LNCaP clone FGC (cell line): ENCODE results near the gene HTR2A.

Experiments
- DNase-seq: peaks from one replicate; pipeline ENCODE4 v3.0.0-alpha.2; 2011; ENCODE audit warnings: low read depth
- H3K4me3 ChIP-seq: 2 replicates; pipeline ENCODE4 v1.5.1; 2011; ENCODE audit warnings: mild to moderate bottlenecking, low read depth, low read length, control low read depth
- TF ChIP-seq, protein P1 (sequence below): IDR thresholded peaks from 2 replicates; pipeline ENCODE4 v1.5.1; 2012; ENCODE audit warnings: mild to moderate bottlenecking; ENCODE audit not compliant: control insufficient read depth, insufficient read depth; ENCODE audit errors: extremely low read depth

Gene HTR2A

DNA sequence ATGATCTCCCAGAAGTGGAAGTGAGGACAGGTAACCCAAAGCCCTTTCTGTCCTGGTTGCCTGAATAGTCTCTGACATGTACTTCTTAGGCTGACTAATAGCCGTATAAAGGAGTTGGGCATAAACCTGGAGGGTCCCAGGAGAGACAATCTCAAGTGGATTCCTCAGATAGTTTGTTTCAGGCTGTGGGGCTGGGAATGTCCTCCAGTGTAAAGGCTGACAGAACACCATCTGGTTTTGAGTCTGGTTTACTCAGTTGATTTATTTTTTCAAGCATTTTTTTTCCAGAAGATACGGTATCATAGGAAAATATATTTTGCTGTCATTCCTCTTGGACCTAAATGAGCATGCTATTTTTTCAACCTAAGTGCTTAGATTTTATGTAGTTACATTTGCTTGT is 15.2 kb downstream of the HTR2A start:
- TF ChIP-seq, protein P1, sequence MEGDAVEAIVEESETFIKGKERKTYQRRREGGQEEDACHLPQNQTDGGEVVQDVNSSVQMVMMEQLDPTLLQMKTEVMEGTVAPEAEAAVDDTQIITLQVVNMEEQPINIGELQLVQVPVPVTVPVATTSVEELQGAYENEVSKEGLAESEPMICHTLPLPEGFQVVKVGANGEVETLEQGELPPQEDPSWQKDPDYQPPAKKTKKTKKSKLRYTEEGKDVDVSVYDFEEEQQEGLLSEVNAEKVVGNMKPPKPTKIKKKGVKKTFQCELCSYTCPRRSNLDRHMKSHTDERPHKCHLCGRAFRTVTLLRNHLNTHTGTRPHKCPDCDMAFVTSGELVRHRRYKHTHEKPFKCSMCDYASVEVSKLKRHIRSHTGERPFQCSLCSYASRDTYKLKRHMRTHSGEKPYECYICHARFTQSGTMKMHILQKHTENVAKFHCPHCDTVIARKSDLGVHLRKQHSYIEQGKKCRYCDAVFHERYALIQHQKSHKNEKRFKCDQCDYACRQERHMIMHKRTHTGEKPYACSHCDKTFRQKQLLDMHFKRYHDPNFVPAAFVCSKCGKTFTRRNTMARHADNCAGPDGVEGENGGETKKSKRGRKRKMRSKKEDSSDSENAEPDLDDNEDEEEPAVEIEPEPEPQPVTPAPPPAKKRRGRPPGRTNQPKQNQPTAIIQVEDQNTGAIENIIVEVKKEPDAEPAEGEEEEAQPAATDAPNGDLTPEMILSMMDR: no peak
- no peak overlapping the region for H3K4me3 ChIP-seq
- no peak for DNase-seq

DNA sequence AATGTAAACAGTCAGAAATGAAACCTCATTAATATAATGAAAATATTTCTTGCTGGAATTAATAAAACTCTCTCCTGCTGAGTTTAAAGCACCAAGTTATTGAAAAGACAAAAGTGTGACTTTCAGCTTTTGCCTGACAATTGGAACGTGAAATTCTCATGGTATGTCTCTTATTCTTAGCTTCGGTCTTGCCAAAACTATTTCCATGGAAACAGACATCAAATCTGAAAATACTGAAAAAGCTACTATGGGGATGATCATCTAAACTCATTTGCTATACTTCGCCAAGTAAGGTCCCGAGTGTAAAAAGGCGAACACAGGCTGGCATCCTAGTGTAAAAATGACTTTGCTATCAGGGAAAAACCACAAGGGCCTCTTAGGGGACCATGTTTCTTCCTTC is 22.8 kb downstream of the HTR2A start:
- TF ChIP-seq, protein P1: no peak
- DNase-seq: no peak
- no peak overlapping the region for H3K4me3 ChIP-seq

DNA sequence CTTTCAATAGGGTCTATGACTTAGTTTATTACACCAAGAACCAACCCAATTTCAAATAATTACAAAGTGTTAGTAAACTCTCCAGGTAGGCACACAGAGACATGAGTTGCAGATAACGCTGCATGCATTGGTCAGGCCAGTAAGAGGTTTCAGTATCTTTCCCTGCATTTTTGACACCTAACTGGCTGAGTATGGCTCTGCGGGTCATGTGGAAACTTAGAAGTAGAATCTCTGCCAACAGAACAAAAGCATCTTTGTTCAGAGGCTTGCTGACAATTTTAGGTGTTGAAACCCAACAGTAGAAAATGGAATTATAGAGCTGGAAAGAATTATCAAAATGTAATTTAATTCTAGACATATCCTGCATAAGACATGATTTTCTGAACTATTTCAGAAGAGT is 25.3 kb downstream of the HTR2A start:
- no peak overlapping the region for H3K4me3 ChIP-seq
- no peak for DNase-seq
- TF ChIP-seq, protein P1: no peak

DNA sequence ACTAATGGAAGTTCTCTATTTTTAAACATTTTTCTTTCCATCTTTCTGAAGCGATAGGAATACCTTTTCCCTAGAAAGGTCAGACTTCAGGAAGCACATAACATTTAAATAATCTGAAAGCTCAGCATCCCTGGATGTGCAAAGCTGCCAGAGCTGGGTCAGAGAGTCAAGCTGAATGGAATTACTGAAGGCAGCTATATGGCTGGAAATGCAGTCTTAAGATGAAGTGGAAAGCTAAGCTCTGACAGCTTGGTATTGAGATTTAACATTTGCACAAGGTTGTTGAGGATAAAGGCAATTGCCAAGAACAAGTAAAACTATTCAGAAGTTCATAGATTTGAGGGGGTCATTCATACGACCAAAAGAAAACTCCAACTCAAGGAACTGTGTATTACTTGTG is 28.8 kb downstream of the HTR2A start:
- TF ChIP-seq, protein P1: no peak
- H3K4me3 ChIP-seq: no peak overlapping the region
- no peak for DNase-seq

DNA sequence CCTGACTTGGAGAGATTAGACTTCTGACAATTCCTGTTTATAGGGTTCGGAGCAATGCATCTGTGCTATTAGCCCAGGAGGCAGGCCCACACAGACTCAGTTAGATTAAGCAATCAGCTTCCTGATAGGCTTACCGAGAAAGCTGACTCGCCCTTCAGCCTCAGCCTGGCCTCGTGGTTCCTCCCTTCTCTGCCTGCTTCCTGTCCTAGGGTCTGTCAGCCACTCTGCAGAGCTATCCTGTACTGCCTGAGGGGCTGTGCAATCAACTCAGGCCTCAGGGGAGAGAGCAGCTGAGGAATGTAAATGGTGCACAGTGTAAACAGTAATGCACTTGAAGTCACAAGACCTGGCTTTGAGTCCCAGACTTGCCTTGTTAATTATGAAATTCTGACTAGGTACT is 30.7 kb downstream of the HTR2A start:
- no peak overlapping the region for H3K4me3 ChIP-seq
- TF ChIP-seq, protein P1: no peak
- no peak for DNase-seq

DNA sequence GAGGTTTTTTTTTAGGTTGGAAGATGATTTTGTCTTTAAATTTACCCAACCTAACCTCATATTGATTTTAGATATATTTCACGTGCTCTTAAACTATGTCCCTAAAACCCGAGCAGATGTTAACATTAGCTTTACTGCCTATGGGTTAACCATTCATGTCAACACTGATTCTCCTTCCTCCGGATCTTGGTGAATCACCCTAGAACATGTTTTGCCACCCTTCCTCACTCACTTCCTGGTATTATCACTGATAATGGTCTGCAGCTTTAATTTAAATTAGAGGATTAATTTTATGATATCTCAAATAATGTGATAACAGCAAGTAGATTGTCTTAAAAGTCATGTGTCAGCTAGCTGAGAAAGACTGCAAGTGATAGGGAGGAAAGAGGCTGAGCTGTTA is 31.9 kb downstream of the HTR2A start:
- no peak overlapping the region for H3K4me3 ChIP-seq
- TF ChIP-seq, protein P1: no peak
- no peak for DNase-seq

DNA sequence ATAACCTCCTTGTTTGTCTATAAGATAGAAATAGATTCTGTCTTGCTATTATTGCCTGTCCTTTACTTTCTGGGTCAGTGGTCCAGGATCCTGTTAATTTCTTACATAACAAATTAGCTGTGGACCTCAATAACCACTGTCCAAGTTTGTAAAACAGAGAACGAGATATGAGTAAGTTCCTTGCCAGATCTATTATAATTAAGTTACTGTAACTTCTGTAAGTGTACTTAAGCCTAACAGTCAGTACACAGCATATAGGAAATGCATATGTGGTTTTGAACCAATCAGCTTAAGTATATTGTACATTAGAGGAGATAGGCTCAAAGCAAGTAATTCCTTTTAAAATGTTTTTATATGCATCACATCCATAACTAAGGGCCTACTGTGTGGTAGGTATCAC is 34.9 kb downstream of the HTR2A start:
- H3K4me3 ChIP-seq: no peak overlapping the region
- DNase-seq: no peak
- TF ChIP-seq, protein P1: no peak
